HG02870 (cell line): Measurements from ENCODE around the gene NKAIN2.
"Not testable (repeated sequence)": the region's sequence is repeated elsewhere in the genome, so short reads cannot be mapped to it uniquely, and the experiment has no call there.

Source experiments
- ATAC-seq: cut with Tn5 transposase; IDR thresholded peaks from one replicate; pipeline ENCODE4 v1.9.1; 2021; ENCODE audit warnings: mild to moderate bottlenecking, moderate library complexity; ENCODE audit not compliant: unreplicated experiment

The NKAIN2 gene

GRCh38 chr6:124022051-124022450, 218.4 kb downstream of the NKAIN2 start:
- ATAC-seq = not testable (repeated sequence)

- ATAC-seq = no peak
Measured at GRCh38 chr6:124022641-124023040, 219.0 kb downstream of the NKAIN2 start.

GRCh38 chr6:124026694-124027093, 223.0 kb downstream of the NKAIN2 start:
- ATAC-seq = no peak

DNA sequence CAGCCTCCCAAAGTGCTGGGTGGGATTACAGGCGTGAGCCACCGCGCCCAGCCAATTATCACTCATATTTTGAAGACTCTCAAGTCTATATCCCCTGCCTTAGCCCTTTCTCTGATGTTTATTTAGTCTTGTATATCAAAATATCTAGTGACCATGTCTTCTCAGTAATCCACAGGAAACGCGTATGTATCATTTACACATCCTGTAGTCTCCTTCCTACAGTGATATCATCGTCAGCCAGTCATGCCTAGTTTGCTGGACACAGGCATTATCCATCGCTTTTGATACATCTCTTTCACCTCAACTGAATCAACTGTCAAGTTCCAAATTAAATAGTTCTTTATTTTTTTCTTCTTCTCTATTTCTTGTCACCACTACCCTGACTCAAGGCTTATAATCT, 223.7 kb downstream of the NKAIN2 start:
- no peak for ATAC-seq

GRCh38 chr6:124028117-124028516, 224.5 kb downstream of the NKAIN2 start:
- ATAC-seq = no peak

- no peak for ATAC-seq
Measured at GRCh38 chr6:124029567-124029966, 225.9 kb downstream of the NKAIN2 start.

DNA sequence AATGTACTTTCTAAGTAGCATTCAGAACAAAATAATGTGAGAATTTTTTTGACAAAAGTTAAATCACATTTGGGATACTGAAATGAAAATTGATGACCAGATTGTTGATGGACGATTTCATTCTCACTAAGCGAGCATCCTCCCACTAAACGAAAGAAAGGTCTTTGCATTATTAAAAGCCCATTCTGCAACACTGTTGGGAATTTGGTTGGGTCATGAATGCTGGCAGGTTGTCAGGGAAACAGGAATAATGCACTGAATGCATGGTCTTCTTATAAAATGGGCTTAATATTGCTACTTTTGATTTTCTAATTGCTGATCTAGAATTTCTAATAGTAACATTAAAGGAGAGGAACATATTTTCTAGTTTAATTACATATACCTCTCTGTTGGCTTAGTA, 229.8 kb downstream of the NKAIN2 start:
- ATAC-seq = no peak

GRCh38 chr6:124036384-124036783, 232.7 kb downstream of the NKAIN2 start:
- no peak for ATAC-seq

GRCh38 chr6:124040655-124041054, 237.0 kb downstream of the NKAIN2 start:
- ATAC-seq = peak; percentile 85

DNA sequence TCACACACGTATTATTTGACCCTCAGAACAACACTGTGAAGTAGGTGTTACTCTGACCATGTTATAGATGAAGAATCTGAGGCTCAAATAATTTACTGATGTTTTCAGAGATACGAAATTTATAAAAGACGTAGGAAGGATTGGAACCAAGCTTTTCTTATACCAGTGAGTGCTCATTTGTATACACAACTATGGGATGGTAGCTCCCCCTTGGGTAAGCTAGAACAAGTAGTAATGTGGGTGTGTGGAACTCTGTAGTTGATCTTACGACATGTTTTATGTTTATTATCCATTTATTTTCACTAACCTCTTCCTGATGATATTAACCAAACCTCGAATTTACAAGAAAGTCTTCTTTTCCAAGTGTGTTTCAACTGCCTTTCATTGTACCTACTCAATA, 248.5 kb downstream of the NKAIN2 start:
- no peak for ATAC-seq

GRCh38 chr6:124053315-124053714, 249.7 kb downstream of the NKAIN2 start:
- ATAC-seq = no peak

GRCh38 chr6:124054034-124054433, 250.4 kb downstream of the NKAIN2 start:
- no peak for ATAC-seq

DNA sequence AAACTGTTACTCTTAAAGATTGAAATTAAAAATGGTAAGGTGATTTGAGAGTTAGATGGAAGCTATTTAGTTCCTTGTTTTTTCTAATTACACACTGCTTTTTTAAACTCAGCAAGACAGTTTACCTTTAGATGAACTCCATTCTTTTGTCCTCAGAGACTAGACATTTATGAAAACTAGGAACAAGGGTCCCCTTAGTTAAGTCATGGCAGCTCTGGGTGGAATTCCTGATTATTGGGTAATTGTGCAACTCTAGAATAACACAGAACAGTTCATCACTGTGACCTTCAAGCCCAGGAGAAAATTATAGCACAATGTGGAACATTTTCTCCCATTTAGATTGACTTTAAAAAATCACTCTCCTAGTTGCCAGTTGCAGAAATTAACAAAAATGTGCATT, 251.7 kb downstream of the NKAIN2 start:
- ATAC-seq = no peak

- no peak for ATAC-seq
Measured at GRCh38 chr6:124055963-124056362, 252.3 kb downstream of the NKAIN2 start.

- ATAC-seq = no peak
Measured at GRCh38 chr6:124056407-124057334, 253.0 kb downstream of the NKAIN2 start.

GRCh38 chr6:124057461-124057860, 253.8 kb downstream of the NKAIN2 start:
- no peak for ATAC-seq

DNA sequence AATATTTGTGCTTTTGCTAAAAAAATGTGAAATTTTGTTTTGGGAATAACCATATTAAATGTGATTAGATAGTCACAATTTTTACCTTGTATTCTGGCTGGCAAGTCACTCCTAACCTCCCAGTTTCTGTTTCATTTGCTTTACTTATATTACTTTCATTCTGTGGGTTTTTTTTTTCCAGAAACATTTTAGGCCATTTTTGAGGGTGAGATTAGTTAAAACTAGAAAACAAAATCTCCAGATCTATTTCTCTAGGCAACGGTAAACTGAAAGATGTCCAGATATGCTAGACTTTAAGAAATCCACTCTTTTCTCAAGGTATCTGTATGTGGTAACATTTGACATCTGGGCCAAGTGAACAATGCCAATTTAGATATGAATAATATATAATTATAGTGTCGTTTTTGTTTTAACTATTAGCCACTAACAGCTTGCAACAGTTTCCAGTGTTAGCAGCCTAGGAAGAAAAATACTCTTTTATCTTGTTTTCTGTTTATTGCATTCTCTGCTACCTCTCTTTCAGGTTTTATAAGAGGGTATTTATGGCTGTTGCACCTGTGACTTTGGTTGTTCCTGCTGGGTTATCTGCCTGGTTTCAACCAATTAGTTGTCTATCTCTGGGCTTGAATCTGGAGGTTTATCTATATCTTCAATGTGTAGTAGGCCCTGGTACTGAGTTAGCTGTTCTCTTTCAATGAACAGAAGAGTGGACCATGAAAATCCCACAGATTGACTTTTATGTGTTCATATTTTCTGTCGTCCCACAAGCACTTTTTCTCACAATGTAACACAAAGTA, 260.9 kb downstream of the NKAIN2 start:
- ATAC-seq = no peak

DNA sequence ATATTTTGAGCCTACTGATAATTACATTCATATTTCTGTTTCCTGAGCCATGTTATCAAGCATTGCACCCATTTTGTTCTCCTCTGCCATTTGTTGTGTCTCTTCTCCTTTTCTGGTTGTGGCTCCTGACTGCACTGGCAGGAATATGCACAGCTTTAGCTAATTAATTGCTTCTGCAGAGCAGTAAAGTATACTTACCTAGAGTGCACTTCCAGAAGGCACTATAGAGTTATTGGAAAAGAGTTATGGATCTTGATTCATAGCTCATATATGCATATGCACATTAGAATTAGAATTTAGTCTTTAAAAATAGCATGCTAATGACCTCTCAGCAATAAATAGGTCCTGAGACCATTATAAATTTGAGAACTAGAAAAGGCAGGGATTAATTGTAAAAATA, 262.6 kb downstream of the NKAIN2 start:
- ATAC-seq = no peak

DNA sequence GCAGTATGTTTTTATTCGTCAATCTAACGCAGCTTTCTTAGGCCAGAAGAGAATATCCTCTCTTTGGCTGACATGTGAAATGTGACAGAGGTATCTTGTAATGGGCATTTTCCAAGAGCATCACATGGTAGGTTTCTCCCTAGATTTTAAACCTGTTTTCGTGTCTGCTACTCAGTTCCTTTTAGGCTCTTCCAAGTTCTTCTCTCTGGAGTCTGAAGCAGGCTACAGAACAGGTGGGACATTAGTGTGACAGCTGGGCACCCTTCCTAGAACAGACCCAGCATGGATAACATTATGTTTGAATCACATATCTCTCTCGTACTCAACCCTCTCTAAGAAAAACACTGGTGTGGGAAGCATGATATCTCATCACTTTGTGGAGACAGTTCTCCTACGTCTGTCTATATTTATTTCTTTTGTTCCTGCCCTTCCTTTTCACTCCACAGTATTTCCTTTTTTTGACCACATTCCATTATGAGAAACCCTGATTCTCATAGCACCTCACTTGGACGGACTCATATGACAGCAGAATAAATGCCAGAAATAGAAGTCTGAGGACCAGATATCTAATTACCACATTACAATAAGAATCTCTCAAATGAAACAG, 263.4 kb downstream of the NKAIN2 start:
- ATAC-seq = no peak

GRCh38 chr6:124069230-124069950, 265.7 kb downstream of the NKAIN2 start:
- ATAC-seq = no peak

DNA sequence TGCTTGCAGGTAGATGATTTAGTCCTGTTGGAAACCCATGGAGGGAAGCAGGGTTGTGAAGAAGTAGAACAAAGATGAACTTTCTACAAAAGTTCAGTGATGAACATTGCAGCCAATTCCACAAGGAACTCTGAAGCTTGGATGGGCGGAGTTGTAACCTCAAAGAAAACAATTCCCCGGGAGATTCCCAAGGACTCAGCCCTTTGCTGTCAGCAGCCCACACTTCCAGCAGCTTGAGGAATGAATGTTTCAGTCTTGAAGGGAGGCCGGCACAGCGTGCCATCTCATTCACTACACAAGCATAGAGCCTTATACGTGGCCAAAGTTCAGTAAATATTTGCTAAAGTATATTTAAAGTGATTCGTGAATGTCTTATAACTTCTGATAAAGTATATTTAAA, 269.4 kb downstream of the NKAIN2 start:
- ATAC-seq = no peak
